Activated CD8-positive, alpha-beta memory T cell treated with anti-CD3 and anti-CD28 coated beads, Interleukin-2, amount 50 U/mL, for 1 hour (primary cell): ENCODE results near the gene S100A4.

Source experiments
- DNase-seq: peaks from one replicate; pipeline ENCODE4 v3.0.0-alpha.2; 2020; ENCODE audit errors: extremely low read depth

The S100A4 gene

GRCh38 chr1:153507926-153508583, 37.6 kb downstream of the S100A4 start:
- no peak for DNase-seq

GRCh38 chr1:153506831-153507413, 38.7 kb downstream of the S100A4 start:
- no peak for DNase-seq

GRCh38 chr1:153506386-153506785, 39.2 kb downstream of the S100A4 start:
- DNase-seq: no peak

DNA sequence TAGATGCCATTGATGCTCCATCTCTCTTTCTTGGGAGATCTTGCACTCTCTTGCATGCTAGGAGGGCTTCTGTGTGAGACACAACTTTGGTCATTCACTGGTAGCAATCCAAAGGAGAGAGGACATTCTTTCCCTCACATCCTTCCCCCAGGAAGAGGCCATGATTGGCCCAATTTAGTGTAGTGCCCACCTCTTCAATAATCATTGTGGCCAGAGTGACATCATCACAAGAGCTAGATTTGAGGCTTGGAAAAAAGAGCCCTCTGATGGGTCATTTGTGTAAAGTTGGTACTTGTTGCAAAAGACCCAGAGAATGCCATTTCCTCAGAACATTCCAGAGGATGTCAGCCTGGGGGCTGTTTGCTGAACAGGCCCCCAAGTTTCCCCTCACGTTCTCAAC, 40.0 kb downstream of the S100A4 start:
- no peak for DNase-seq

DNA sequence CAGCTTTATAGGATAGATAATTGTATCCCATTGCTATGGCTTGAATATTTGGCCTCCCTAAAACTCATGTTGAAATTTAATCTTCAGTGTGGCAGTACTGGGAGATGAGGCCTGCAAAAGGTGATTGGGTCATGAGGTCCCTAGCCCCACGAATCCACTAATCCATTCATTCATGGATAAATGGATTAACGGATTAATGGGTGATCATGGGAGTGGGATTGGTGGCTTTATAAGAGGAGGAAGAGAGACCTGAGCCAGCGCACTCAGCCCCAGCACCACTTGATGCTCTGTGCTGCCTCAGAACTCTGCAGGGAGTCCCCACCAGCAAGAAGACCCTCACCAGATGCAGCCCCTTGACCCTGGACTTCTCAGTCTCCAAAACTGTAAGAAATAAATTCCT, 41.8 kb downstream of the S100A4 start:
- no peak for DNase-seq

GRCh38 chr1:153498746-153499145, 46.9 kb downstream of the S100A4 start:
- DNase-seq: no peak

GRCh38 chr1:153495536-153495935, 50.1 kb downstream of the S100A4 start:
- DNase-seq: no peak

DNA sequence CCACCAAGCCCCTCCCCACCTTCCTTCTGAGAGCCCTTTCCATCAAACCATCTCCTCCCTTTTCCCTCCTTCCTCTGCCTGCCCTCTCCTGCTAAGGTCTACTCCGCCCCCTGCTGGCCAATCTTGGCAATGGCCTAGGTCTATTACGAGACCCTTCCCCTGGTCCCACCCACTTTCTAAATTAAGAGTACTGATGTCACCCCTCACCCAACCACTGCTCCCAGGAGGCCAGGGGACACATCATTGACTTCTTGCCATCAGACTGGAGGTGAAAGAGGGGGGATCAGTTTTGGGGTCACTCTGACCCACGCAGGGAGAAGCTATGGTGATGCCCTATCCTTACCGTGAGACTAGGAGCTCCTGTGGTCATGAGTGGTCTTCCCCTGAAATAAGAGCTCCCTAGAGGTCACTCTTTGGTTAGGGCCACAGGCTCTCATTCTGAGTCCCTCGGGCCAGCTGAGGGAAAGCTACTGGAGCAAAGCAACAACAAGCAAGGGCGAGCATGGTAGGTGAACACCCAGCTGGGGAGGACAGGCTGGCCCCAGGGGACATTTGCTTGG, 50.5 kb downstream of the S100A4 start:
- DNase-seq: peak; percentile 33
